Naive thymus-derived CD4-positive, alpha-beta T cell (primary cell): ENCODE data around the gene DBNL. TPM values are rescaled to one million over a fixed set of nuclear protein-coding genes. Genes with fewer than 3 reads are reported as not detected.
A peak's percentile ranks its signal among the peaks of the same experiment; 100 is the strongest.

ENCODE experiments used
- ATAC-seq: fragments of 150-1000 bp; cut with Tn5 transposase; 2 replicates; pipeline ENCODE4 v1.10.0; 2021; ENCODE audit warnings: mild to moderate bottlenecking, moderate library complexity
- CTCF ChIA-PET: fragments of 350-600 bp; sonication (Branson Sonifier 250); formaldehyde crosslinking; loops from one replicate; lab custom pipeline; 2021; ENCODE audit warnings: antibody characterized with exemption; lab: Charles Lee
- POLR2A ChIA-PET: fragments of 350-600 bp; sonication (Branson Sonifier 250); formaldehyde crosslinking; loops from one replicate; lab custom pipeline; 2021; ENCODE audit warnings: antibody characterized with exemption, inconsistent platforms; lab: Charles Lee
- DNase-seq, 9 donors: peaks; one replicate each; pipeline versions ENCODE4 v3.0.0 to v3.0.0-alpha.2; 2020 to 2022; ENCODE audit warnings: mixed read lengths in 1 of 9
- H3K27ac ChIP-seq: one replicate; pipeline ENCODE4 v1.7.0; 2013; ENCODE audit warnings: mild to moderate bottlenecking, low read depth, low read length, moderate library complexity
- H3K27me3 ChIP-seq, 2 donors: one replicate each; pipeline ENCODE4 v1.7.0; 2013; ENCODE audit warnings: low read length in 2 of 2, mild to moderate bottlenecking in 2 of 2, moderate library complexity in 2 of 2; ENCODE audit not compliant: control insufficient read depth in 2 of 2, insufficient read depth in 2 of 2
- H3K36me3 ChIP-seq, 3 experiments: 1 replicate in 2 of 3; 2 replicates in 1 of 3; pipeline ENCODE4 v1.7.0; 2013; ENCODE audit warnings: low read length in 3 of 3, mild to moderate bottlenecking in 3 of 3, moderate library complexity in 1 of 3; ENCODE audit not compliant: insufficient read depth in 3 of 3, control insufficient read depth in 2 of 3
- H3K4me1 ChIP-seq, 2 donors: one replicate each; pipeline ENCODE4 v1.7.0; 2013; ENCODE audit warnings: low read length in 2 of 2, mild to moderate bottlenecking in 2 of 2, moderate library complexity in 1 of 2; ENCODE audit not compliant: control insufficient read depth in 2 of 2, insufficient read depth in 2 of 2
- H3K4me3 ChIP-seq: 2 replicates; pipeline ENCODE4 v1.7.0; 2013; ENCODE audit warnings: mild to moderate bottlenecking, low read length
- H3K9me3 ChIP-seq, 3 experiments: 1 replicate in 2 of 3; 2 replicates in 1 of 3; pipeline ENCODE4 v1.7.0; 2013; ENCODE audit warnings: low read length in 3 of 3; ENCODE audit not compliant: control insufficient read depth in 2 of 3
- H3K27ac Mint-ChIP-seq, 9 donors: one replicate each; pipeline ENCODE4 v1.8.0; 2020 to 2022; ENCODE audit warnings: mixed read lengths in 9 of 9, mild to moderate bottlenecking in 8 of 9, moderate library complexity in 5 of 9, inconsistent platforms in 2 of 9
- H3K27me3 Mint-ChIP-seq, 5 donors: one replicate each; pipeline ENCODE4 v1.8.0; 2021 to 2022; ENCODE audit warnings: mixed read lengths in 5 of 5, mild to moderate bottlenecking in 1 of 5
- H3K36me3 Mint-ChIP-seq, 5 donors: one replicate each; pipeline ENCODE4 v1.8.0; 2020 to 2022; ENCODE audit warnings: mixed read lengths in 5 of 5, mild to moderate bottlenecking in 3 of 5, inconsistent platforms in 1 of 5
- H3K4me1 Mint-ChIP-seq, 7 donors: one replicate each; pipeline ENCODE4 v1.8.0; 2020 to 2022; ENCODE audit warnings: mixed read lengths in 7 of 7, mild to moderate bottlenecking in 3 of 7, inconsistent platforms in 1 of 7
- H3K4me3 Mint-ChIP-seq, 10 donors: one replicate each; pipeline ENCODE4 v1.8.0; 2020 to 2022; ENCODE audit warnings: mild to moderate bottlenecking in 10 of 10, mixed read lengths in 10 of 10, moderate library complexity in 6 of 10, inconsistent platforms in 2 of 10
- H3K9me3 Mint-ChIP-seq, 11 donors: one replicate each; pipeline ENCODE4 v1.8.0; 2020 to 2022; ENCODE audit warnings: mixed read lengths in 11 of 11, mild to moderate bottlenecking in 4 of 11, inconsistent platforms in 1 of 11, moderate library complexity in 1 of 11
- intact Hi-C, 2 donors: fragments of 100-400 bp; cut with micrococcal nuclease; formaldehyde crosslinking; loops; one replicate each; pipeline ENCODE4 v1.15.1; 2023
- polyA plus RNA-seq, 2 donors: library from polyadenylated mRNA; unstranded; fragments of 300-500 nt; fragmentation: Illumina TruSeq; gene quantifications; one replicate each; pipeline ENCODE4 v1.2.3, GENCODE V29; 2021
- total RNA-seq, 6 experiments: library from RNA in 5 of 6; stranded (reverse) in 5 of 6; gene quantifications; 1 replicate in 5 of 6; 2 replicates in 1 of 6; pipeline ENCODE4 v1.2.3 and lab custom pipeline; 2021 to 2026

The DBNL gene
- total and polyA plus RNA-seq, 7 experiments from 2014 or later = 112 to 217 (median 170) TPM

DNA sequence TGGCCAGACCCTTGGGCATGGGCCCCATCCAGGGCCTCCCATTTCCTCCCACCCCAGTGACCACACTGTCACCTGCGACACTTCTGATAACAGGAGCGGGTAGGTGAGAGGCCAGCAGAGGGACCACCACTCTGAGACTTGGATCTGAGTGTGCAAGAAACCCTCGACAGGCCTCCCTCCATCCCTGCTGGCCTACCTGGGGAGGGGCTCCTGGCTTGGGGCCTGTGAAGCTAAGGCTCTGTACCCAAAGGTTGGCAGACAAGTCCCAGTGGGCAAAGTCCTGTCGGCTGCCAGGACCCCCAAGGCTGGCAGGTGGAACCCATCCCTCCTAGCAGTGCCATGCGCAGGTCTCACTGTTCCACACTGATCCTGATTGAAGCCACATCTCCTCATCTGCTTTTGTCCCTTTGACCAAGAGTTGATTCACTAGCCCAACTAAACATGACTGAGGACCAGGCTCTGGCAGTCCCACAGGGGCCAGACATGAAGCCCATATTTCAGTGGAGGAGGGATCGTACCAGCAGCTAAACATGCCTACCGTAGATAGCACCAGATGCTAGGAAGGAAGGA is 22.1 kb downstream of the DBNL start:
- peak overlapping the region in 5 of 9 donors; percentile 25 to 80 (median 51) for H3K27ac Mint-ChIP-seq
- Histone ChIP-seq H3K27ac (no peak overlapping the region), H3K4me1 (peaks cover 0 to 18% of the 10 kb centered on the region in 2 donors), H3K27me3 (no peaks in the 10 kb centered on the region), H3K4me3 (no peak overlapping the region), H3K9me3 (no peaks in the 10 kb centered on the region), H3K36me3 (peaks cover 0 to 14% (median 0%) of the 10 kb centered on the region in 3 experiments)
- H3K4me1 Mint-ChIP-seq = peaks cover 7 to 40% (median 34%) of the 10 kb centered on the region in 7 donors
- peaks cover 0 to 11% (median 0%) of the 10 kb centered on the region in 11 donors for H3K9me3 Mint-ChIP-seq
- peaks cover 0 to 7% (median 0%) of the 10 kb centered on the region in 5 donors for H3K36me3 Mint-ChIP-seq
- DNase-seq = no peak
- H3K4me3 Mint-ChIP-seq = peak overlapping the region in 3 of 10 donors; percentile 19 to 35 (median 31)
- intact Hi-C loops = no loop called here
- H3K27me3 Mint-ChIP-seq = no peaks in the 10 kb centered on the region
- POLR2A ChIA-PET = interaction anchor here (3.7 to 7.6 kb wide), 4 partner anchors 9 to 20 kb away, joined by 24 to 66 read pairs (median 58); partner anchors contain the start of gene DBNL
- CTCF ChIA-PET = interaction anchor here (0.6 kb wide), 1 partner anchor 425 kb away, joined by 3 read pairs; no protein-coding TSS in a partner anchor
- no peak for ATAC-seq

- ATAC-seq (no peak), DNase-seq (no peak)
- intact Hi-C loops = no loop called here
- Mint-ChIP-seq H3K27me3 (no peaks in the 10 kb centered on the region), H3K4me1 (peaks cover 7 to 43% (median 38%) of the 10 kb centered on the region in 7 donors), H3K4me3 (peak overlapping the region in 2 of 10 donors; percentile 19 to 31), H3K36me3 (peaks cover 0 to 8% (median 0%) of the 10 kb centered on the region in 5 donors), H3K9me3 (peaks cover 0 to 11% (median 0%) of the 10 kb centered on the region in 11 donors), H3K27ac (peak overlapping the region in 4 of 9 donors; percentile 5 to 80 (median 56))
- peaks cover 0 to 18% of the 10 kb centered on the region in 2 donors for H3K4me1 ChIP-seq
- no peaks in the 10 kb centered on the region for H3K27me3 ChIP-seq
- H3K36me3 ChIP-seq = peaks cover 0 to 7% (median 0%) of the 10 kb centered on the region in 3 experiments
- no peaks in the 10 kb centered on the region for H3K9me3 ChIP-seq
- H3K4me3 ChIP-seq = no peak overlapping the region
- POLR2A ChIA-PET = interaction anchor here (0.7 to 7.6 kb wide), 7 partner anchors 10 to 623 kb away, joined by 3 to 66 read pairs (median 24); partner anchors contain the start of gene DBNL
- no peak overlapping the region for H3K27ac ChIP-seq
- CTCF ChIA-PET = interaction anchor here (0.5 to 2.1 kb wide), 3 partner anchors 14 to 480 kb away, joined by 3 to 7 read pairs (median 3); no protein-coding TSS in a partner anchor
Observed at GRCh38 chr7:44067064-44067951, 22.8 kb downstream of the DBNL start.

DNA sequence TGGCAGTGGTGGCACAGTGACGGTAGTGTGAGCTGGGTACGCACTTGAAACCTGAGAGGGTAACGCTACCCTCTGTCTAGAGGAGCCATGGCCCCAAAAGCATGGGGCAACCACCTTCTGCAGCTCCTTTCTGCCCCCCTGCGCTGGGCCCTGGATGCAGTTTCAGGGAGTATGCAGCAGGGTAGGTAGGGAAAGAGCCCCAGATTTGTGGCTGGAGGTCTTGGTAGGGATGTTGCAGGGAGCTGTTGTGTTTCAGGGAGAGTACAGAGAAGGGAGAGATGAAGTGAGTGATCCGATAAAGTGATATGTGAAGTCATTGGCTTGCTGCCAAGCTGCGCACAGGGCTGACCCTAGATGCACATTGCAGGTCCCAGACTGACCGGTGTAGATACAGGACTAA is 23.6 kb downstream of the DBNL start:
- Histone ChIP-seq H3K9me3 (no peaks in the 10 kb centered on the region), H3K27me3 (no peaks in the 10 kb centered on the region), H3K36me3 (peaks cover 0 to 7% (median 0%) of the 10 kb centered on the region in 3 experiments), H3K27ac (no peak overlapping the region), H3K4me1 (peaks cover 0 to 18% of the 10 kb centered on the region in 2 donors), H3K4me3 (no peak overlapping the region)
- Mint-ChIP-seq H3K4me3 (no peak overlapping the region), H3K9me3 (peaks cover 0 to 11% (median 0%) of the 10 kb centered on the region in 11 donors), H3K36me3 (peaks cover 0 to 6% (median 0%) of the 10 kb centered on the region in 5 donors), H3K27me3 (no peaks in the 10 kb centered on the region), H3K4me1 (peaks cover 7 to 44% (median 40%) of the 10 kb centered on the region in 7 donors), H3K27ac (peak overlapping the region in 2 of 9 donors; percentile 3 to 50)
- no peak for ATAC-seq
- intact Hi-C loops = no loop called here
- DNase-seq = no peak
- ChIA-PET POLR2A (interaction anchor here (1.2 to 7.6 kb wide), 6 partner anchors 11 to 104 kb away, joined by 3 to 66 read pairs (median 38); partner anchors contain the start of gene DBNL), CTCF (interaction anchor here (2.1 kb wide), 1 partner anchor 13 kb away, joined by 7 read pairs; no protein-coding TSS in a partner anchor)

- ATAC-seq = no peak
- H3K27me3 Mint-ChIP-seq = no peaks in the 10 kb centered on the region
- Histone ChIP-seq H3K27me3 (no peaks in the 10 kb centered on the region), H3K4me3 (no peak overlapping the region), H3K4me1 (peaks cover 0 to under 1% of the 10 kb centered on the region in 2 donors), H3K9me3 (no peaks in the 10 kb centered on the region), H3K27ac (no peak overlapping the region), H3K36me3 (peaks cover 0 to 44% (median 3%) of the 10 kb centered on the region in 3 experiments)
- POLR2A ChIA-PET = interaction anchor here (0.7 to 1.5 kb wide), 5 partner anchors 8 to 51 kb away, joined by 3 to 5 read pairs (median 3); partner anchors contain the start of gene DBNL
- H3K36me3 Mint-ChIP-seq = peaks cover 0 to 15% (median 0%) of the 10 kb centered on the region in 5 donors
- no peak for DNase-seq
- H3K4me3 Mint-ChIP-seq = no peak overlapping the region
- H3K9me3 Mint-ChIP-seq = peaks cover 0 to 11% (median 0%) of the 10 kb centered on the region in 11 donors
- H3K27ac Mint-ChIP-seq = peak overlapping the region in 6 of 9 donors; percentile 39 to 77 (median 54)
- intact Hi-C loops = loop anchor here (1.0 to 5.0 kb wide), 4 partner anchors 9 to 405 kb away; no protein-coding TSS in a partner anchor
- CTCF ChIA-PET = no interaction called here
- H3K4me1 Mint-ChIP-seq = peaks cover 3 to 37% (median 24%) of the 10 kb centered on the region in 7 donors
Observed at GRCh38 chr7:44071726-44072363, 27.3 kb downstream of the DBNL start.

GRCh38 chr7:44072364-44073231 is 28.1 kb downstream of the DBNL start:
- ATAC-seq = peak; percentile 46
- Mint-ChIP-seq H3K9me3 (peaks cover 0 to 11% (median 0%) of the 10 kb centered on the region in 11 donors), H3K36me3 (peaks cover under 1 to 21% (median 2%) of the 10 kb centered on the region in 5 donors), H3K27ac (peak overlapping the region in 7 of 9 donors; percentile 9 to 77 (median 60)), H3K4me1 (peaks cover 2 to 34% (median 18%) of the 10 kb centered on the region in 7 donors), H3K27me3 (no peaks in the 10 kb centered on the region), H3K4me3 (no peak overlapping the region)
- peaks cover 0 to 52% (median 10%) of the 10 kb centered on the region in 3 experiments for H3K36me3 ChIP-seq
- peak in 2 of 9 donors; percentile 26 to 36 for DNase-seq
- POLR2A ChIA-PET = interaction anchor here (0.6 to 1.5 kb wide), 5 partner anchors 9 to 355 kb away, joined by 3 to 5 read pairs (median 3); no protein-coding TSS in a partner anchor
- CTCF ChIA-PET = interaction anchor here (0.8 kb wide), 1 partner anchor 9 kb away, joined by 5 read pairs; no protein-coding TSS in a partner anchor
- no peaks in the 10 kb centered on the region for H3K9me3 ChIP-seq
- intact Hi-C loops = loop anchor here (1.0 to 5.0 kb wide), 4 partner anchors 9 to 405 kb away; no protein-coding TSS in a partner anchor
- H3K4me1 ChIP-seq = no peaks in the 10 kb centered on the region
- H3K27ac ChIP-seq = no peak overlapping the region
- no peaks in the 10 kb centered on the region for H3K27me3 ChIP-seq
- no peak overlapping the region for H3K4me3 ChIP-seq
